DMS114 treated with DMSO at 0.1 percent for 48 hours (cell line): ENCODE data around the gene PROB1.
"Not testable (repeated sequence)": the region's sequence is repeated elsewhere in the genome, so short reads cannot be mapped to it uniquely, and the experiment has no call there.

Source experiments
- DNase-seq: peaks from one replicate; lab custom pipeline; 2025; ENCODE audit not compliant: unreplicated experiment; lab: John Stamatoyannopoulos, UW

Gene PROB1

GRCh38 chr5:139392678-139393496 is 2.0 kb downstream of the PROB1 start:
- peak; percentile 58 for DNase-seq

GRCh38 chr5:139392324-139392677 is 2.6 kb downstream of the PROB1 start:
- DNase-seq: no peak

GRCh38 chr5:139391570-139392323 is 3.2 kb downstream of the PROB1 start:
- DNase-seq: no peak

- no peak for DNase-seq
Measured at GRCh38 chr5:139390639-139391569, 4.0 kb downstream of the PROB1 start.

- DNase-seq: no peak
Measured at GRCh38 chr5:139389701-139390638, 4.9 kb downstream of the PROB1 start, which contains the start of gene MZB1. Gene MZB1 (minus strand): TSS chr5:139389913. CDS start chr5:139389856, 57 bp downstream.

- no peak for DNase-seq
Measured at GRCh38 chr5:139388198-139388821, 6.6 kb downstream of the PROB1 start.

- DNase-seq: no peak
Measured at GRCh38 chr5:139387611-139388197, 7.2 kb downstream of the PROB1 start.

GRCh38 chr5:139386956-139387355 is 7.9 kb downstream of the PROB1 start:
- not testable (repeated sequence) for DNase-seq

GRCh38 chr5:139386050-139386438 is 8.9 kb downstream of the PROB1 start:
- DNase-seq: no peak

GRCh38 chr5:139385061-139386049 is 9.5 kb downstream of the PROB1 start:
- no peak for DNase-seq

GRCh38 chr5:139384591-139385051 is 10.3 kb downstream of the PROB1 start:
- no peak for DNase-seq

- DNase-seq: no peak
Measured at GRCh38 chr5:139383993-139384590, 10.8 kb downstream of the PROB1 start.

- no peak for DNase-seq
Measured at GRCh38 chr5:139383275-139383992, 11.5 kb downstream of the PROB1 start, which contains the start of gene SLC23A1. Gene SLC23A1 (minus strand): TSS chr5:139383297. CDS start chr5:139383253, 44 bp downstream.

GRCh38 chr5:139382807-139383206 is 12.1 kb downstream of the PROB1 start:
- DNase-seq: no peak

- DNase-seq: no peak
Measured at GRCh38 chr5:139381837-139382761, 12.8 kb downstream of the PROB1 start.
